HepG2 (cell line): ENCODE measurements around the gene PSMB2. TPM values are rescaled to one million over a fixed set of nuclear protein-coding genes. Genes with fewer than 3 reads are reported as not detected.

Experiments
- ATAC-seq: fragments of 200-7000 bp; cut with Tn5 transposase; 3 replicates; pipeline ENCODE4 v1.9.1; 2020; ENCODE audit warnings: mild to moderate bottlenecking, moderate library complexity
- BruUV-seq: library from RNA; stranded (reverse); fragments of 400-500 nt; replicated peaks from 2 replicates; lab custom pipeline; 2021; lab: Mats Ljungman, UMichigan
- CTCF ChIA-PET: fragments of 300-600 bp; formaldehyde crosslinking; extraction: SDS; loops from one replicate; lab custom pipeline; 2021; ENCODE audit warnings: low total read pairs, inconsistent platforms, low intra/inter-chr PET ratio; lab: Yijun Ruan, JAX
- POLR2A ChIA-PET: fragments of 350-600 bp; sonication (Branson Sonifier 250); formaldehyde crosslinking; loops from one replicate; lab custom pipeline; 2020; ENCODE audit warnings: antibody characterized with exemption, inconsistent platforms; lab: Yijun Ruan, JAX
- DNase-seq: peaks from one replicate; pipeline ENCODE4 v3.0.0-alpha.2; 2015; ENCODE audit warnings: low spot score
- FAIRE-seq: peaks from 3 replicates; lab custom pipeline; 2011; peaks lifted over from hg19 to GRCh38; lab: Jason Lieb, UNC
- H2AFZ ChIP-seq: one replicate; pipeline ENCODE4 v1.6.1; 2011; ENCODE audit warnings: low read length, inconsistent platforms
- H3K27ac ChIP-seq: fragments of 300-600 bp; 3 replicates; pipeline ENCODE4 v1.8.0; 2011; ENCODE audit warnings: mixed run types, mild to moderate bottlenecking, mixed read lengths, low read length, inconsistent platforms; ENCODE audit not compliant: insufficient read depth; ENCODE audit errors: extremely low read length
- H3K27me3 ChIP-seq, 2 experiments: fragments of 200-600 bp in 1 of 2; 2 replicates in 1 of 2; 3 replicates in 1 of 2; pipeline versions ENCODE4 v1.6.0 to v1.8.0; 2011; ENCODE audit warnings: low read length in 2 of 2, mild to moderate bottlenecking in 2 of 2, moderate library complexity in 2 of 2, inconsistent platforms in 1 of 2; ENCODE audit not compliant: insufficient read depth in 2 of 2, control insufficient read depth in 1 of 2
- H3K36me3 ChIP-seq, 2 experiments: fragments of 200-600 bp in 1 of 2; replicated peaks in 1 of 2; 2 replicates in 1 of 2; 3 replicates in 1 of 2; pipeline versions ENCODE4 v1.5.1 to v1.8.0; 2011; ENCODE audit warnings: low read length in 2 of 2, inconsistent platforms in 1 of 2; ENCODE audit not compliant: insufficient read depth in 2 of 2, control insufficient read depth in 1 of 2
- H3K4me1 ChIP-seq: 2 replicates; pipeline ENCODE4 v1.5.1; 2012; ENCODE audit warnings: low read length, inconsistent platforms; ENCODE audit not compliant: insufficient read depth
- H3K4me2 ChIP-seq: 2 replicates; pipeline ENCODE4 v1.6.0; 2011; ENCODE audit warnings: low read depth, low read length, inconsistent platforms
- H3K4me3 ChIP-seq, 3 experiments: fragments of 200-600 bp in 1 of 3; sonication (generic), shearing (Covaris generic) in 1 of 3; replicated peaks in 1 of 3; 2 replicates each; pipeline ENCODE4 v1.5.1; 2011 to 2016; ENCODE audit warnings: low read length in 3 of 3, inconsistent platforms in 2 of 3, low read depth in 2 of 3, mild to moderate bottlenecking in 2 of 3, control low read depth in 1 of 3, mixed read lengths in 1 of 3; ENCODE audit not compliant: insufficient read depth in 1 of 3
- H3K79me2 ChIP-seq: one replicate; pipeline ENCODE4 v1.6.1; 2011; ENCODE audit warnings: low read length, inconsistent platforms; ENCODE audit not compliant: insufficient read depth
- H3K9ac ChIP-seq: 2 replicates; pipeline ENCODE4 v1.6.0; 2011; ENCODE audit warnings: mild to moderate bottlenecking, low read depth, low read length, inconsistent platforms; ENCODE audit not compliant: insufficient read depth
- H3K9me3 ChIP-seq: 2 replicates; pipeline ENCODE4 v1.5.1; 2012; ENCODE audit warnings: mild to moderate bottlenecking, low read length
- H4K20me1 ChIP-seq: 2 replicates; pipeline ENCODE4 v1.6.0; 2011; ENCODE audit warnings: inconsistent platforms, mild to moderate bottlenecking, low read length, moderate library complexity; ENCODE audit not compliant: insufficient read depth
- CREB3 ChIP-seq: sonication (generic); formaldehyde crosslinking; IDR thresholded peaks from 2 replicates; pipeline ENCODE4 v1.5.0; 2020; ENCODE audit warnings: missing genetic modification reagents
- DDIT3 ChIP-seq: sonication (generic); formaldehyde crosslinking; IDR thresholded peaks from 2 replicates; pipeline ENCODE4 v1.4.0; 2020; ENCODE audit warnings: mild to moderate bottlenecking, missing genetic modification reagents
- HOXD1 ChIP-seq: sonication (generic); formaldehyde crosslinking; IDR thresholded peaks from 2 replicates; pipeline ENCODE4 v1.5.0; 2020; ENCODE audit warnings: missing genetic modification reagents
- KLF11 ChIP-seq: IDR thresholded peaks from 2 replicates; pipeline ENCODE4 v1.6.1; 2016; ENCODE audit warnings: missing compliant biosample characterization
- MXD3 ChIP-seq: IDR thresholded peaks from 2 replicates; pipeline ENCODE4 v1.6.1; 2016; ENCODE audit warnings: mild to moderate bottlenecking, missing biosample characterization, missing genetic modification reagents
- PPARG ChIP-seq: conservative IDR thresholded peaks from 2 replicates; pipeline ENCODE4 v1.6.1; 2016; ENCODE audit warnings: missing biosample characterization, missing genetic modification reagents
- SIN3B ChIP-seq: fragments of 150-350 bp; IDR thresholded peaks from 2 replicates; pipeline ENCODE4 v1.6.1; 2014; ENCODE audit warnings: low read length
- SMAD1 ChIP-seq: sonication (generic); formaldehyde crosslinking; IDR thresholded peaks from 2 replicates; pipeline ENCODE4 v1.4.0; 2020; ENCODE audit warnings: missing genetic modification reagents, low read depth, mild to moderate bottlenecking, borderline replicate concordance
- TCF7L2 ChIP-seq: IDR thresholded peaks from 2 replicates; pipeline ENCODE4 v1.6.1; 2011; ENCODE audit warnings: mild to moderate bottlenecking, low read depth, low read length, moderate library complexity
- ZKSCAN5 ChIP-seq: sonication (generic); formaldehyde crosslinking; IDR thresholded peaks from 2 replicates; pipeline ENCODE4 v1.5.1; 2020; ENCODE audit warnings: mild to moderate bottlenecking, missing genetic modification reagents
- ZMAT3 ChIP-seq: sonication (generic); formaldehyde crosslinking; conservative IDR thresholded peaks from 2 replicates; pipeline ENCODE4 v1.7.0; 2021; ENCODE audit warnings: missing genetic modification reagents
- ZNF18 ChIP-seq: sonication (generic); formaldehyde crosslinking; IDR thresholded peaks from 2 replicates; pipeline ENCODE4 v1.8.0; 2022; ENCODE audit warnings: mild to moderate bottlenecking, missing genetic modification reagents; ENCODE audit not compliant: insufficient replicate concordance
- ZNF205 ChIP-seq: IDR thresholded peaks from 2 replicates; pipeline ENCODE4 v1.6.1; 2018; ENCODE audit warnings: missing biosample characterization, missing genetic modification reagents
- ZNF431 ChIP-seq: sonication (generic); formaldehyde crosslinking; IDR thresholded peaks from 2 replicates; pipeline ENCODE4 v1.9.0; 2022; ENCODE audit warnings: missing genetic modification reagents, low read depth, mild to moderate bottlenecking, borderline replicate concordance
- ZNF691 ChIP-seq: sonication (generic); formaldehyde crosslinking; IDR thresholded peaks from 2 replicates; pipeline ENCODE4 v1.4.0; 2020; ENCODE audit warnings: missing genetic modification reagents, low read depth, mild to moderate bottlenecking, borderline replicate concordance
- ZSCAN21 ChIP-seq: sonication (generic); formaldehyde crosslinking; IDR thresholded peaks from 2 replicates; pipeline ENCODE4 v1.8.0; 2022; ENCODE audit warnings: mild to moderate bottlenecking, missing genetic modification reagents, moderate library complexity, borderline replicate concordance
- ZSCAN31 ChIP-seq: sonication (generic); formaldehyde crosslinking; IDR thresholded peaks from 2 replicates; pipeline ENCODE4 v1.5.0; 2020; ENCODE audit warnings: low read depth, mild to moderate bottlenecking, missing genetic modification reagents
- WGBS: methylation state at CpG from one replicate; pipeline ENCODE4 v1.1.6; 2017; ENCODE audit warnings: low lambda C conversion rate; 5-methylcytosine and 5-hydroxymethylcytosine counted together
- in situ Hi-C: cut with HindIII; loops from 2 replicates; pipeline ENCODE4 v1.10.0; 2017; ENCODE audit warnings: low pct_unique_long_range_greater_than_20kb; ENCODE audit not compliant: extremely low pct_ligation_motif_present
- intact Hi-C: fragments of 100-400 bp; cut with micrococcal nuclease; formaldehyde crosslinking; loops from one replicate; pipeline ENCODE4 v1.10.0; 2022; ENCODE audit not compliant: unreplicated experiment
- polyA plus RNA-seq, 8 experiments: library from polyadenylated mRNA; depleted of rRNA in 3 of 8; stranded (reverse) in 7 of 8; unstranded in 1 of 8; fragments of >200 nt; fragmentation: Illumina TruSeq in 4 of 8; extraction: Trizol in 4 of 8; gene quantifications; 2 replicates each; pipeline versions ENCODE4 v1.2.1 to v1.2.3, GENCODE V29; 2011 to 2016; ENCODE audit warnings: low read depth in 4 of 8, missing spikeins in 1 of 8, mixed read lengths in 1 of 8; ENCODE audit not compliant: insufficient read depth in 1 of 8
- total RNA-seq, 5 experiments: library from RNA; depleted of rRNA; stranded (reverse); fragments of >200 nt; fragmentation: Illumina TruSeq; extraction: Trizol; gene quantifications; 2 replicates each; pipeline ENCODE4 v1.2.3, GENCODE V29; 2016; ENCODE audit warnings: low read depth in 1 of 5

PSMB2 gene
- total and polyA plus RNA-seq, 2 of the 13 experiments (the other 11 are each of a cell fraction or from before 2014, with no cell fraction given) = 60.6 to 62.2 TPM

- H2AFZ ChIP-seq = no peak within 1 kb of the TSS
- WGBS = 3% methylated on average over 27 of the region's 58 CpGs
- DNase-seq (peak; percentile 94), FAIRE-seq (peak; percentile 75), ATAC-seq (peak; percentile 90)
- BruUV-seq = TSS peak; percentile 66
- H4K20me1 ChIP-seq = peaks cover 14% of the 10 kb centered on the region
- peaks cover 42% of the 10 kb centered on the region for H3K4me1 ChIP-seq
- in situ Hi-C loops (loop anchor here (10.0 kb wide), 1 partner anchor 363 kb away; the partner anchor contains the start of gene SFPQ), intact Hi-C loops (no loop called here)
- peaks cover 19% of the 10 kb centered on the region for H3K79me2 ChIP-seq
- ChIA-PET CTCF (no interaction called here), POLR2A (interaction anchor here (1.1 to 2.4 kb wide), 7 partner anchors 9 to 365 kb away, joined by 3 to 25 read pairs (median 6); partner anchors contain the start of genes CLSPN, SFPQ and TFAP2E)
- H3K27ac ChIP-seq = peak within 1 kb of the TSS; percentile 98
- H3K27me3 ChIP-seq = no peaks in the 10 kb centered on the region
- H3K9me3 ChIP-seq = no peaks in the 10 kb centered on the region
- H3K4me3 ChIP-seq = peak within 1 kb of the TSS; percentile 67 to 84 (median 82)
- peaks cover 2 to 27% of the 10 kb centered on the region in 2 experiments; a peak in 2 of 5 replicates for H3K36me3 ChIP-seq
- H3K4me2 ChIP-seq = peak within 1 kb of the TSS; percentile 92
- peak within 1 kb of the TSS; percentile 89 for H3K9ac ChIP-seq
- TF ChIP-seq KLF11 (CRISPR knock-in tag) (no peak; the same call in 1 of the 2 replicates), SMAD1 (CRISPR knock-in tag) (no peak), ZNF18 (CRISPR knock-in tag) (no peak), ZSCAN31 (CRISPR knock-in tag) (0 out of 2 replicates have a peak, but pooled peaks have one; percentile 31), MXD3 (CRISPR knock-in tag) (peak; percentile 46), ZNF205 (0 out of 2 replicates have a peak, but pooled peaks have one; percentile 28), HOXD1 (peak; percentile 57), TCF7L2 (no peak), SIN3B (no peak), ZSCAN21 (peak; percentile 59; the same call in 1 of the 2 replicates), DDIT3 (CRISPR knock-in tag) (no peak), ZNF691 (CRISPR knock-in tag) (peak; percentile 41; the same call in 1 of the 2 replicates), ZMAT3 (CRISPR knock-in tag) (no peak), ZNF431 (CRISPR knock-in tag) (no peak), ZKSCAN5 (CRISPR knock-in tag) (no peak; the same call in 1 of the 2 replicates), CREB3 (peak; percentile 77; the same call in 1 of the 2 replicates), PPARG (no peak)
Measured at GRCh38 chr1:35557611-35558373, 83.5 kb downstream of the PSMB2 start, which contains the start of gene NCDN. Gene NCDN, plus strand, starts transcription at chr1:35557799. Its CDS starts 392 bp downstream, at chr1:35558191.
